HepG2 (cell line): ENCODE results near the gene HSD17B8. TPM values are rescaled to one million over a fixed set of nuclear protein-coding genes. Genes with fewer than 3 reads are reported as not detected.
A peak's percentile ranks its signal among the peaks of the same experiment; 100 is the strongest.

Experiments
- AHDC1 ChIP-seq: sonication (generic); formaldehyde crosslinking; IDR thresholded peaks from 2 replicates; pipeline ENCODE4 v1.5.1; 2020; ENCODE audit warnings: mild to moderate bottlenecking, missing genetic modification reagents, borderline replicate concordance
- ATF1 ChIP-seq: IDR thresholded peaks from 2 replicates; pipeline ENCODE4 v1.6.1; 2016; ENCODE audit warnings: mild to moderate bottlenecking, control low read depth
- ATF4 ChIP-seq, 2 experiments: fragments of 450-650 bp in 1 of 2; sonication (generic) in 1 of 2; formaldehyde crosslinking; IDR thresholded peaks; 2 replicates each; pipeline versions ENCODE4 v1.5.0 to v1.8.0; 2020 to 2022; ENCODE audit warnings: mild to moderate bottlenecking in 1 of 2, missing genetic modification reagents in 1 of 2
- DDIT3 ChIP-seq: sonication (generic); formaldehyde crosslinking; IDR thresholded peaks from 2 replicates; pipeline ENCODE4 v1.4.0; 2020; ENCODE audit warnings: mild to moderate bottlenecking, missing genetic modification reagents
- ELF1 ChIP-seq: sonication (generic); formaldehyde crosslinking; IDR thresholded peaks from 2 replicates; pipeline ENCODE4 v1.4.0; 2020; ENCODE audit warnings: missing genetic modification reagents
- FUBP1 ChIP-seq: sonication (generic); formaldehyde crosslinking; IDR thresholded peaks from 2 replicates; pipeline ENCODE4 v1.5.1; 2020; ENCODE audit warnings: missing genetic modification reagents, mild to moderate bottlenecking, borderline replicate concordance
- NFE2 ChIP-seq: sonication (generic); formaldehyde crosslinking; IDR thresholded peaks from 2 replicates; pipeline ENCODE4 v1.4.0; 2020; ENCODE audit warnings: missing genetic modification reagents
- NFYC ChIP-seq: IDR thresholded peaks from 2 replicates; pipeline ENCODE4 v1.6.1; 2016; ENCODE audit warnings: missing genetic modification reagents, missing compliant biosample characterization
- NR2F2 ChIP-seq: IDR thresholded peaks from 2 replicates; pipeline ENCODE4 v1.6.1; 2012; ENCODE audit warnings: low read depth, inconsistent platforms, borderline replicate concordance
- PHB2 ChIP-seq: fragments of 450-650 bp; IDR thresholded peaks from 2 replicates; pipeline ENCODE4 v1.6.1; 2018; ENCODE audit not compliant: partially characterized antibody
- RBFOX2 ChIP-seq: fragments of 200-400 bp; formaldehyde crosslinking; IDR thresholded peaks from 2 replicates; pipeline ENCODE4 v1.6.1; 2017; ENCODE audit warnings: low read depth, mild to moderate bottlenecking, low read length
- SMARCC2 ChIP-seq: fragments of 450-650 bp; IDR thresholded peaks from 2 replicates; pipeline ENCODE4 v1.6.1; 2017; ENCODE audit warnings: antibody characterized with exemption, mild to moderate bottlenecking
- ZBTB1 ChIP-seq: sonication (generic); formaldehyde crosslinking; IDR thresholded peaks from 2 replicates; pipeline ENCODE4 v1.4.0; 2020; ENCODE audit warnings: missing genetic modification reagents, borderline replicate concordance
- ZNF274 ChIP-seq: sonication (generic); formaldehyde crosslinking; IDR thresholded peaks from 2 replicates; pipeline ENCODE4 v1.5.1; 2020; ENCODE audit warnings: mild to moderate bottlenecking, missing genetic modification reagents
- ZNF709 ChIP-seq: sonication (generic); formaldehyde crosslinking; IDR thresholded peaks from 2 replicates; pipeline ENCODE4 v1.5.0; 2020; ENCODE audit warnings: mild to moderate bottlenecking, missing genetic modification reagents
- ZNF710 ChIP-seq: sonication (generic); formaldehyde crosslinking; IDR thresholded peaks from 2 replicates; pipeline ENCODE4 v1.5.0; 2020; ENCODE audit warnings: mild to moderate bottlenecking, missing genetic modification reagents, borderline replicate concordance
- ZNF782 ChIP-seq: sonication (generic); formaldehyde crosslinking; IDR thresholded peaks from 2 replicates; pipeline ENCODE4 v1.4.0; 2020; ENCODE audit warnings: missing genetic modification reagents, mild to moderate bottlenecking, borderline replicate concordance
- ZSCAN22 ChIP-seq: sonication (generic); formaldehyde crosslinking; IDR thresholded peaks from 2 replicates; pipeline ENCODE4 v1.4.0; 2020; ENCODE audit warnings: mild to moderate bottlenecking, missing genetic modification reagents
- polyA plus RNA-seq, 8 experiments: library from polyadenylated mRNA; depleted of rRNA in 3 of 8; stranded (reverse) in 7 of 8; unstranded in 1 of 8; fragments of >200 nt; fragmentation: Illumina TruSeq in 4 of 8; extraction: Trizol in 4 of 8; gene quantifications; 2 replicates each; pipeline versions ENCODE4 v1.2.1 to v1.2.3, GENCODE V29; 2011 to 2016; ENCODE audit warnings: low read depth in 4 of 8, missing spikeins in 1 of 8, mixed read lengths in 1 of 8; ENCODE audit not compliant: insufficient read depth in 1 of 8
- total RNA-seq, 5 experiments: library from RNA; depleted of rRNA; stranded (reverse); fragments of >200 nt; fragmentation: Illumina TruSeq; extraction: Trizol; gene quantifications; 2 replicates each; pipeline ENCODE4 v1.2.3, GENCODE V29; 2016; ENCODE audit warnings: low read depth in 1 of 5

The HSD17B8 gene
- total and polyA plus RNA-seq, 2 of the 13 experiments (the other 11 are each of a cell fraction or from before 2014, with no cell fraction given) = 12.6 to 20.1 TPM

- TF ChIP-seq ZNF710 (CRISPR knock-in tag) (peak; percentile 93), ELF1 (CRISPR knock-in tag) (peak; percentile 56), PHB2 (no peak), NFE2 (CRISPR knock-in tag) (no peak), NR2F2 (no peak), ATF4 (CRISPR knock-in tag; IDR thresholded peaks at IDR 0.05) (peak in 1 of 2 experiments; percentile 86; a peak in 2 of 4 replicates), SMARCC2 (no peak), ATF1 (CRISPR knock-in tag) (no peak), ZBTB1 (CRISPR knock-in tag) (no peak), DDIT3 (no peak), AHDC1 (peak; percentile 75; the same call in 1 of the 2 replicates), ZNF782 (CRISPR knock-in tag) (0 out of 2 replicates have a peak, but pooled peaks have one; percentile 32), FUBP1 (CRISPR knock-in tag) (no peak; the same call in 1 of the 2 replicates), ZNF709 (CRISPR knock-in tag) (no peak), RBFOX2 (no peak), NFYC (CRISPR knock-in tag) (no peak), ZSCAN22 (no peak), ZNF274 (CRISPR knock-in tag) (no peak)
These were observed 6.1 kb upstream of the HSD17B8 start (continued) for GRCh38 chr6:33198159-33198852.
